Esophagus (tissue), 2 donors: ENCODE results near the gene GREB1. TPM values are rescaled to one million over a fixed set of nuclear protein-coding genes. Genes with fewer than 3 reads are reported as not detected.

Experiments used
- H3K27ac ChIP-seq, 2 donors: one replicate each; pipeline ENCODE4 v1.5.1; 2013; ENCODE audit warnings: low read depth in 2 of 2, mild to moderate bottlenecking in 2 of 2, inconsistent platforms in 1 of 2, low read length in 1 of 2, moderate library complexity in 1 of 2
- H3K27me3 ChIP-seq, 2 donors: one replicate each; pipeline ENCODE4 v1.6.1; 2013; ENCODE audit warnings: low read length in 2 of 2, control low read depth in 1 of 2, mild to moderate bottlenecking in 1 of 2; ENCODE audit not compliant: insufficient read depth in 2 of 2, control insufficient read depth in 1 of 2
- H3K36me3 ChIP-seq, 2 donors: one replicate each; pipeline ENCODE4 v1.6.1; 2013; ENCODE audit warnings: low read length in 1 of 2; ENCODE audit not compliant: control insufficient read depth in 2 of 2, insufficient read depth in 2 of 2
- H3K4me1 ChIP-seq, 2 donors: one replicate each; pipeline ENCODE4 v1.6.1; 2013; ENCODE audit warnings: low read length in 1 of 2; ENCODE audit not compliant: control insufficient read depth in 2 of 2, insufficient read depth in 2 of 2
- H3K4me3 ChIP-seq, 2 donors: one replicate each; pipeline ENCODE4 v1.5.1; 2013; ENCODE audit warnings: low read length in 2 of 2, mild to moderate bottlenecking in 2 of 2, low read depth in 1 of 2, moderate library complexity in 1 of 2
- H3K9me3 ChIP-seq, 2 donors: one replicate each; pipeline ENCODE4 v1.6.1; 2013; ENCODE audit warnings: mild to moderate bottlenecking in 2 of 2, low read depth in 1 of 2, low read length in 1 of 2, moderate library complexity in 1 of 2; ENCODE audit not compliant: control insufficient read depth in 2 of 2, insufficient read depth in 1 of 2
- WGBS, 2 donors: extraction: QIAGEN DNeasy Blood & Tissue Kit; methylation state at CpG; one replicate each; pipeline ENCODE4 v1.1.7; 2013; 5-methylcytosine and 5-hydroxymethylcytosine counted together
- polyA plus RNA-seq, 2 donors: library from polyadenylated mRNA; stranded (reverse); fragments of 200-250 nt; gene quantifications; one replicate each; pipeline ENCODE4 v1.2.3, GENCODE V29; 2013
- donor health status: healthy with polysubstance abuse.
- donor health status: Bipolar disorder and iron deficiency.

Gene GREB1
- polyA plus RNA-seq, 2 donors, result 0.15 to 0.16 TPM

DNA sequence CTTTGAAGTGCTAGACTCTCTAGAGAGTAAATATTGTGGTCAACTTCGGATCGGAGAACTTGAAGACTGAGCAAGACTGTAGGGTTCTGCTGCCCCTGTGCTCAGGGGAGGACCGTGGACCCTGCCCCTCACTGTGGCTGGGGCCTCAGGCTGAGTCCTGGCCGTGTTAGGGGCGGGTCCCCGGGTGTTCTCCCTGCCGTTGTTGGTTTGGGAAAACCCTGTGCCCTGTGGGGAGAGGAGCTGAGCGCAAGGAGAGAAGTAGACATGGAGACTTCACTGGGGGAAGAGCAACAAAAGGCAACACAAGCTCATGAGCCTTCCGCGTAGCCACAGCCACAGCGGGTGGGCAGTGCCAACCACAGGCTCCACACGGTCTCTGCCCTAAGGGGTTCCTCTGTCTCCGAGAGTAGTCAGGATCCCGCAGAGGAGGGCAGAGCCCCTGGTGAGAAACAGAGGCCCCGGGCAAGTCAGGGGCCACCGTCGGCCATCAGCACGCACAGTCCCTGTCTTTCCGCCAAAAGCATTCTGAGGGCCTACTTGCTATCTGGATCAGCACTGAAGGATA lies 83.1 kb downstream of the GREB1 start:
- no peak overlapping the region for H3K4me3 ChIP-seq
- H3K27ac ChIP-seq, result no peak overlapping the region
- no peaks in the 10 kb centered on the region for H3K27me3 ChIP-seq
- no peaks in the 10 kb centered on the region for H3K9me3 ChIP-seq
- WGBS, 2 donors, result 84 to 85% methylated on average over 19 of the region's 19 CpGs
- no peaks in the 10 kb centered on the region for H3K36me3 ChIP-seq
- H3K4me1 ChIP-seq, result no peaks in the 10 kb centered on the region

- 88 to 91% methylated on average over 14 of the region's 14 CpGs for WGBS, 2 donors
- Histone ChIP-seq H3K36me3 (no peaks in the 10 kb centered on the region), H3K9me3 (no peaks in the 10 kb centered on the region), H3K27me3 (no peaks in the 10 kb centered on the region), H3K4me3 (no peak overlapping the region), H3K4me1 (no peaks in the 10 kb centered on the region), H3K27ac (no peak overlapping the region)
These were observed 83.7 kb downstream of the GREB1 start for GRCh38 chr2:11617527-11617926.

GRCh38 chr2:11617984-11618707 lies 84.3 kb downstream of the GREB1 start:
- WGBS, 2 donors, result 93 to 97% methylated on average over 33 of the region's 33 CpGs

DNA sequence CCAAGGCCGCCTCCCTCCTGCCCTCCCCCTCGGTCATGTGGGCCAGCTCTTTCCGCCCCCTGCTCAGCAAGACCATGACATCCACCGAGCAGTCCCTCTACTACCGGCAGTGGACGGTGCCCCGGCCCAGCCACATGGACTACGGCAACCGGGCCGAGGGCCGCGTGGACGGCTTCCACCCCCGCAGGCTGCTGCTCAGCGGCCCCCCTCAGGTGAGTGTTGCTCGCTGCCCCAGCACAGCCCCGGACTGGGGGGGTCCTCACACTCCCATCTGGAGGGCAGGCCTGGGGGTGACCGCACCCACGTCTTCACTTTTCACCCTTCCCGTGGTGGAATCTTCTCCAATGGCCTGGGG lies 84.8 kb downstream of the GREB1 start:
- no peaks in the 10 kb centered on the region for H3K27me3 ChIP-seq
- H3K4me1 ChIP-seq, result no peaks in the 10 kb centered on the region
- no peak overlapping the region for H3K27ac ChIP-seq
- WGBS, 2 donors, result 96 to 97% methylated on average over 20 of the region's 20 CpGs
- no peaks in the 10 kb centered on the region for H3K9me3 ChIP-seq
- H3K36me3 ChIP-seq, result no peaks in the 10 kb centered on the region
- H3K4me3 ChIP-seq, result no peak overlapping the region

More at GRCh38 chr2:11617984-11618707, 84.3 kb downstream of the GREB1 start:
- no peak overlapping the region for H3K27ac ChIP-seq
- H3K9me3 ChIP-seq, result no peaks in the 10 kb centered on the region
- H3K4me3 ChIP-seq, result no peak overlapping the region
- H3K36me3 ChIP-seq, result no peaks in the 10 kb centered on the region
- no peaks in the 10 kb centered on the region for H3K4me1 ChIP-seq
- no peaks in the 10 kb centered on the region for H3K27me3 ChIP-seq

GRCh38 chr2:11621410-11621809 lies 87.6 kb downstream of the GREB1 start:
- no peaks in the 10 kb centered on the region for H3K36me3 ChIP-seq
- no peak overlapping the region for H3K4me3 ChIP-seq
- 59 to 61% methylated on average over 2 of the region's 2 CpGs for WGBS, 2 donors
- H3K4me1 ChIP-seq, result no peaks in the 10 kb centered on the region
- no peaks in the 10 kb centered on the region for H3K27me3 ChIP-seq
- H3K9me3 ChIP-seq, result no peaks in the 10 kb centered on the region
- H3K27ac ChIP-seq, result no peak overlapping the region

DNA sequence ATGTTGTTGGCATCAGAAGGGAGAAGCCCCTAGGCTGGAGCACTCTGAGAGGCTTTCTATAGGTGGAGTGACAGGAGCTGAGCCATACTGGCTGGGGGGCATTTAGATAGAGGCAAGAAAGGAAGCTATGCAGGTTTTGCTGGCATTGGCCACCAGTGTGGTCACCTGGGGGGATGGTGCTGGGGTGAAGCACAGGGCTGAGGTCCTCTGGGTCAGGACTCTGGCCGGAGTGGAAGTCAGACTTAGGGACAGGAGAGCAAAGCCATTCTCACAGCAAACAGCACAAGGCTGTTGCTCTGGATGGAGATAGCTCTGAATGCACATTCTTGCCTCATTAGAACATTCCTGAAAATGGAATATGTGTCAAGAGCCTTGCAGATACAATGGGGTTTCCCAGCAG lies 88.8 kb downstream of the GREB1 start:
- H3K27me3 ChIP-seq, result no peaks in the 10 kb centered on the region
- no peaks in the 10 kb centered on the region for H3K9me3 ChIP-seq
- WGBS, 2 donors, result 79 to 86% methylated on average over 1 of the region's 1 CpG
- no peak overlapping the region for H3K27ac ChIP-seq
- no peaks in the 10 kb centered on the region for H3K4me1 ChIP-seq
- H3K36me3 ChIP-seq, result no peaks in the 10 kb centered on the region
- no peak overlapping the region for H3K4me3 ChIP-seq

- 88 to 92% methylated on average over 10 of the region's 10 CpGs for WGBS, 2 donors
- Histone ChIP-seq H3K4me1 (no peaks in the 10 kb centered on the region), H3K27me3 (no peaks in the 10 kb centered on the region)
These were observed 91.0 kb downstream of the GREB1 start for GRCh38 chr2:11624893-11625292.

DNA sequence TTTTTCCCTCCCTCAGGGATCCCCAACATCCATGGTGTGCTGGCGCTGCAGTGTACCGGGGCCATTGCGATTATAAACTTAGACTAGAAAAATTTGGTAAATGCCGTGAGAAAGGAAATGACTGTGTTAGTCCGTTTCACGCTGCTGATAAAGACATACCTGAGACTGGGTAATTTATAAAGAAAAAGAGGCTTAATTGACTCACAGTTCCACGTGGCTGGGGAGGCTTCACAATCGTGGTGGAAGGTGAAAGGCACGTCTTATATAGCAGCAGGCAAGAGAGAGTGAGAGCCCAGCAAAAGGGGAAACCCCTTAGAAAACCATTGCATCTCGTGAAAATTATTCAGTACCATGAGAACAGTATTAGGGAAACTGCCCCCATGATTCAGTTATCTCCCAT lies 91.8 kb downstream of the GREB1 start:
- Histone ChIP-seq H3K9me3 (peaks cover 0 to 2% of the 10 kb centered on the region in 2 donors), H3K27me3 (no peaks in the 10 kb centered on the region), H3K36me3 (no peaks in the 10 kb centered on the region), H3K27ac (no peak overlapping the region), H3K4me1 (no peaks in the 10 kb centered on the region), H3K4me3 (no peak overlapping the region)
- 86 to 89% methylated on average over 10 of the region's 10 CpGs for WGBS, 2 donors

More at GRCh38 chr2:11624893-11625292, 91.0 kb downstream of the GREB1 start:
- Histone ChIP-seq H3K36me3 (no peaks in the 10 kb centered on the region), H3K27ac (no peak overlapping the region), H3K4me3 (no peak overlapping the region), H3K9me3 (peaks cover 0 to 2% of the 10 kb centered on the region in 2 donors)

GRCh38 chr2:11628675-11629074 lies 94.8 kb downstream of the GREB1 start:
- 80 to 85% methylated on average over 9 of the region's 9 CpGs for WGBS, 2 donors
- no peak overlapping the region for H3K4me3 ChIP-seq
- H3K27me3 ChIP-seq, result no peaks in the 10 kb centered on the region
- peaks cover 0 to 2% of the 10 kb centered on the region in 2 donors for H3K9me3 ChIP-seq
- no peak overlapping the region for H3K27ac ChIP-seq
- H3K36me3 ChIP-seq, result no peaks in the 10 kb centered on the region
- no peaks in the 10 kb centered on the region for H3K4me1 ChIP-seq

- H3K27ac ChIP-seq, result no peak overlapping the region
- no peaks in the 10 kb centered on the region for H3K27me3 ChIP-seq
- H3K9me3 ChIP-seq, result peaks cover 0 to 2% of the 10 kb centered on the region in 2 donors
- no peak overlapping the region for H3K4me3 ChIP-seq
- H3K36me3 ChIP-seq, result no peaks in the 10 kb centered on the region
- 88% methylated on average over 11 of the region's 11 CpGs for WGBS, 2 donors
- no peaks in the 10 kb centered on the region for H3K4me1 ChIP-seq
These were observed 95.4 kb downstream of the GREB1 start for GRCh38 chr2:11629215-11629614.
